ENCODE results near the gene MASP1. TPM values are rescaled to one million over a fixed set of nuclear protein-coding genes. Genes with fewer than 3 reads are reported as not detected.
"Not testable (repeated sequence)": the region's sequence is repeated elsewhere in the genome, so short reads cannot be mapped to it uniquely, and the experiment has no call there.

MASP1 gene
- total RNA-seq, 1 donor from 2014 or later: 16.4 TPM

GRCh38 chr3:187265461-187265955 lies 26.0 kb downstream of the MASP1 start:
- no peak for DNase-seq (ENCODE audit: low spot score)

DNA sequence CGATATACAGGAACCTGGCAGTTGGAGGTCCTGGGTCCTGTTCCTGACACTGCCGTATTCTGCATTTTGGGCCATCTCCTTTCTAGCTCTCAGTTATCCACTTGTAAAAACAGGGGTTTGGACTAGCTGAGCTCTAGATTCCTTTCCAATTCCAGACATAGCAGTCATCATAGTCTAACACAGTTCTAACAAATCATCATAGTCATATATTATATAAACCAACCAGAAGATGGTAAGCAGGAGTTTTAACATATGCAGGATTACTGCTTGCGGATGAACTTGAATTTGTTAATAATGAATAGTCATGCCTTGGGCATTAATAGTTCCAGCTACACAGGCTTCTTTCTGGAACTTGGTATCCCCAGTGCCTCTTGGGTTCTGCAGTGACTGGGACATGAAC lies 26.6 kb downstream of the MASP1 start:
- DNase-seq (ENCODE audit: low spot score): no peak

GRCh38 chr3:187264021-187264420 lies 27.5 kb downstream of the MASP1 start:
- no peak for DNase-seq (ENCODE audit: low spot score)

DNA sequence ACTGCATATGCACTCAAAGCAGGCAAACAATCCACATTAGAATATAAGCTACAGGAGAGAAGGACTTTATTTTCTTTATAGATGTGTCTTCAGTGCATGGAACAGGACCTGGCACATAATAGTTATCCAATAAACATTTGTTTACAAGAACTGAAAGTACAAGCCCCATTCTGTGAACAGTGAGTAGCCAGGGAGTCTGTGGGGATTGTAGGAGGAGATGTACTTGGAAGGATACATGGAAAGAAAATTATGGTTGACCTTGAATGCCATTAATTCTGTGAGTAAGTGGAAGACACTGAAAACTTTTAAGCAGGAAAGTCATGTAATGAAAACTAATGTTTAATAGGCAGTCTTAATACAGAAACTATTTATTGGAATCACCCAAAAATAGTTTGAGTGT lies 28.3 kb downstream of the MASP1 start:
- DNase-seq (ENCODE audit: low spot score): no peak

DNA sequence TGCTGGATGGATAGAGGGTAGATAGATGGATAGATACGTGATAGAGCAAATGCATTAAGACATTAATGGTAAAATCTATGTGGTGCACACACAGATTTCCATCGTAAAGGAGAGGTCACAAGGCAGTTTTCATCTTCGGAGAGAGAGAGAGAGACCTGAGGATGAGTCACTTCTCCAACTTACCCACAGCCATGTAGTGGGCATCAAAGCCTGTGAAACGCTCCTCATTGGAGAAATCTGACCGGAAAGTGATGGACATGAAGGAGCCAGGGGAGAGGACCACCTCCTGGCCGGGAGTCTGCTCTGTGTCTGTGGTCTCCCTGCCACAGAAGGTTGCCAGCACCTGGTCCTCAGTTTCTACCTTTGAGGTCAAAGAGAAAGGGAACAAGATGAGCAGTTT lies 29.2 kb downstream of the MASP1 start:
- DNase-seq (ENCODE audit: low spot score): no peak

- no peak for DNase-seq (ENCODE audit: low spot score)
Measured at GRCh38 chr3:187261541-187261969, 30.0 kb downstream of the MASP1 start.

DNA sequence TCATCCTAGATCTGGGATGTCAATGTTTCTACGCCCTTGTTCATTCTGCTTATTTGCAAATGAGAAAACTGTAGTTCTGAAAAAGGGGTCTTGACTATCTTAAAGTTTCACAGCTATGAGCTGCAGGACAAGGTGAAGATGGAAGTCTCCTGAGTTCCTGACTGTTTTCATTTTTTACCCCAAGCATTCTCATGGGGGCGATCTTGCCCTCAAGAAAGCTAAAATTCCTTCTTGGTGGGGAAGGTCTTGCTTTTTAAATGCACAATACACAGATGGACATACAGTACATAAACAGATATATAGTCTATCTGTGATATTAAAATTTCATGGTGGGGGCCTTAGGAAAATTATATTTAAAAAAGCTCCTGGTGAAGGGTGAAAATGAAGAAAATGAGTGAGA lies 32.4 kb downstream of the MASP1 start:
- no peak for DNase-seq (ENCODE audit: low spot score)

DNA sequence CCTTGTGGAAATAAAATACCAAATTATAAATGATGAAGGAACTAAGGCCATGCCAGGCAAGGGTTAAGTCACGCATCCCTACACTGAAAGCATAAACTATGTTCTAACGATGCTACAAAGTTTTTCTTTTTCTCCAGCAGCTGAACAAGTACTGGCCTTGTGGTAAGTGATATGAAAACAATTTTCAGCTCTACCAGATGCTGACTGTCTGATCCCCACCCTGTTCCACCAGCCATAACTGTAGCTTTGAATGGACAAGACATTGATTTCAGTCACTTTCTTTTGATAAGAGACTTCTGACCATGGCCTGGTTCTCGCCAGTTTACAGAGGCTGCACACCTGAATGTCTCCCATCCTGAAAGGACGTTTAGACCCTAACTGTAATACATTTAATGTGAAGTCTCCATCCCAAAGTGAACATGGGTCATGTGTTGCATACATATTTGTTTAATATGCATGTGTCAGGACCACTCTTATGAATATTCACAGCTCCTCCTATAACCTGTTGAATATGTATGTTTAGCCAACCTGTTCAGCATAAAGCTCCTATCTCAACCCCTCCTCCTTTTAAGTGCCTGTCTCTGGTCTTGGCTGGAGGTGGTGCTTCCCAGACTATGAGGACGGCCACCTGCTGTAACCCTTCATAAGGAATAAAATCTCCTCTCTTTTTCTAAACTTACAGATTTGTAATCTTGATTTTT lies 33.4 kb downstream of the MASP1 start:
- DNase-seq (ENCODE audit: low spot score): no peak

DNA sequence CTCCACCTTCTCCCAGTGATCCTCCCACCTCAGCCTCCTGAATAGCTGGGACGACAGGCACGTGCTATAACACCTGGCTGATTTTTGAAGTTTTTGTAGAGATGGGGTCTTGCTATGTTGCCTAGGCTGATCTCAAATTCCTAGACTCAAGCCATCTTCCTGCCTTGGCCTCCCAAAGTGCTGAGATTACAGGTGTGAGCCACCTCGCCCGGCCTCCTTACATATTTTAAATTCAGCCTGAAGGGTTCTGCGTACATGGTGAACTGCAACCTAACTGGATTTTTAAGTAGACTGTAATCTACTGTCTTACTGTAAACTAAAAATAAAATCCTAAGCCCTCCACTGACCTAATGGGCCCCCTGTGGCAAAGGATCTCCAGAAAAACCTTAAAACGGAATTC lies 34.1 kb downstream of the MASP1 start:
- no peak for DNase-seq (ENCODE audit: low spot score)

- DNase-seq (ENCODE audit: low spot score): no peak
Measured at GRCh38 chr3:187256051-187256616, 35.4 kb downstream of the MASP1 start.

GRCh38 chr3:187255314-187255713 lies 36.2 kb downstream of the MASP1 start:
- DNase-seq (ENCODE audit: low spot score): no peak

DNA sequence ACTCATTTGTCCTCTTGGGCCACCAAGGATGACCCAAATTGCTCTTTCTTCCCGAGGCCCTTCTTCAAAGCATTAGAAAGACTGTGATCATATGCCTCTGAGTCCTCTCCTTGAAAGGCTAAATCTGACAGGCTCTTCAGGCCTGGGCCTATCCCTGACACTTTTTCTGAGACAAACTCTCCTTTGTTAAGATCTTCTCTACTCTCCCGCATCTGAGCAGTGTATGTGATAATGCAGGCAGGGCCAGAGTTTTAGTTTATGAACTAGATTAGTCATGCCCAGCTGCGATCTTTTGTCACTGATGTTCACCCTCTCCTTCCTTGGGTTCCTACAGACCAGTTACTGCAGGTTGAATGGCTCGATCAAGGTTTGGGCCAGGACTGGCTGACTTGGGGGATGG lies 39.2 kb downstream of the MASP1 start:
- no peak for DNase-seq (ENCODE audit: low spot score)

GRCh38 chr3:187251599-187251998 lies 39.9 kb downstream of the MASP1 start:
- no peak for DNase-seq (ENCODE audit: low spot score)

DNA sequence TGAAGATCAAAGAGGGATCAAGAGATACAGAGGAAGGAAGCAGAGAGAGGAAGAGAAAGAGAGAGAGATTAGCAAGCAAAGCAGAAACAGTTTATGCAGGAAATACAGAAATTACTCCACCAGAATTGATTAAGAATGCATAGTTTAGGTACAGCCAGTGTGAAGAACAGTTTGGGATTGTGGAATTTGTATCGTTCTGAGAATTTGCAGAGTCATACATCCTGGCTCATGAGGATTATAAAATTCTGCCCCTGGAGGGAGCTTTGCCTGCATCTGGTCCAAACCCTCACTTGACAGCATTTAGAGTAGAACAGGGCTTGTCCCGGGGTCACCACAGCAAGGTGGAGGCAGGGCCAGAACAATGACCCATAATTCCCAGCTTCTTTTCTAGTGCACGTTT lies 44.1 kb downstream of the MASP1 start:
- no peak for DNase-seq (ENCODE audit: low spot score)

DNA sequence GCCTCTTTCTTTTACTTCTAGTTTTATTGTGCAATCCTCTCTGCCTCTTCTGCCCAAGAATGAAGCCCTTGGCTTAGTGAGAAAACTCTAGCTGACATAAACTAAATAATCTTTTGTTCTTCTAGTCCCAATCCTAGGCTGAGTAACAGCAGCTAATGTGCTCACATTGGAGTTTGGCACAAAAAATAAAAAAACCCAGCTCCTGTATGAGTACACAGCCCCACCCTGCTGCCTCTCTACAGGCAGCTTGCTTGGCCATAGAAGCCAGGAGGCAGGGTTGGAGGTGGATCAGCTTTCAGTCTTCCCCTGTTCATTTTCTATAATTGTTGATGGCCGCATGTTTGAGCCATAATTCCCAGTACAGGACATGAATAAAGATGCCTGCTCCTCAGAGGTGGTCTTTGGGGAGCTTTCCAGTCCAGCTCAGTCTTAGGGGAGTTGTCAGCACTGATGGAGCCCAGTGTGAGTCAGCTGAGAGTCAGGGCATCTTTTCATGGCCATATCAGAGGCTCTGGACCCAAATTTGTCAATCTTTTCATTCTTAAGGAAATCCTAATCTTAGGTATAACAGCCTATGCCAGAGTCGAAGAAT lies 47.5 kb downstream of the MASP1 start:
- DNase-seq (ENCODE audit: low spot score): no peak

- DNase-seq (ENCODE audit: low spot score): no peak
Measured at GRCh38 chr3:187242900-187243299, 48.6 kb downstream of the MASP1 start.

DNA sequence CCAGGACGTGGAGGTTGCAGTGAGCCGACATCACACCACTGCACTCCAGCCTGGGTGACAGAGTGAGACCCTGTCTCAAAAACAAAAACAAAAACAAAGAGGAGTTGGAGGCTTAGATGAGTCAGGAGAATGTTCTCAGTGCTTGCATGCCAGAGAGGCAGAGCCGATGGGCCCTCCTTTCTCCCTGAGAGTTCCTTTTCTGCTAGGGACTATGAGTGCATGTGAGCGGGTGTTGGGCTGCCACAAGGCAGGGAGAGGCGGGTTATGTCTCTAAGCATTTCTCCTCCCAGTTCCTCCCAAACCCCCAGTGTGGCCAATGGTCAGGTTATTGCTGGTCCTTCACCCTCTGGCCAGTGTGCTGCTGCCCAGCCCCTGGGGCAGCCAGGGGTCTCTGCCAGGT lies 49.1 kb downstream of the MASP1 start:
- no peak for DNase-seq (ENCODE audit: low spot score)

DNA sequence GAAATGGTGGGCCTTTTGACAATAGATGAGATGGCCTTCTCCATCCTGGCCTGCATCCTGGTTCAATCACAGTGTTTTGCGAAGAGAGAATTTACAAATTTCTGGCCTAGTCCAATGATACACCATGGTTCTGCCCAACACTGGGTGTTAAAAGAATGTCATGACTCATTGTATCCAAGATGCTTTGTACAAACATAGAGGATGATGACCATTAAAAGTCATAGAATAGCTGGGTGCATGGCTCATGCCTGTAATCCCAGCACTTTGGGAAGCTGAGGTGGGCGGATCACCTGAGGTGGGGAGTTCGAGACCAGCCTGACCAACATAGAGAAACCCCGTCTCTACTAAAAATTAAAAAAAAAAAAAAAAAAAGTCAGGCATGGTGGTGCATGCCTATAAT lies 52.7 kb downstream of the MASP1 start:
- not testable (repeated sequence) for DNase-seq (ENCODE audit: low spot score)

- DNase-seq (ENCODE audit: low spot score): no peak
Measured at GRCh38 chr3:187238239-187238638, 53.3 kb downstream of the MASP1 start.

DNA sequence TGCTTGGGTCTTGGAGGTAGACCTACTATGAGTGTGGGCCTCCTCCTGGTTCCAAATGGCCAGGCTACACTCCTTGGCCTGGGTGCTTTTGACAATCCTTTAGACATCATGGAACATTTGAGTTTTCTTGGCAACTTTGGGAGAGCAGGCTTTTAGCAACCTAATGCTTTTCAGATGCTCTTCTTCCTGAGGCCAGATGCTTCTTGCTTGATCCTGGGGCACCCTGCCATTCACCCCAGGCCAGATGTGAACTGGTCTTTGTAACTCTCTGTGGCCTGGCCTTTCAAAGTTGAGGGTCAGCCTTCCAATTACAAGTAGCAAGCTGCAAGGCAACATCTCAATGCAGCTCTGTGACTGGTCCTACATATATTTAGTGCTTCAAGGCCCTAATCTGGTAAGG lies 53.8 kb downstream of the MASP1 start:
- DNase-seq (ENCODE audit: low spot score): no peak

DNA sequence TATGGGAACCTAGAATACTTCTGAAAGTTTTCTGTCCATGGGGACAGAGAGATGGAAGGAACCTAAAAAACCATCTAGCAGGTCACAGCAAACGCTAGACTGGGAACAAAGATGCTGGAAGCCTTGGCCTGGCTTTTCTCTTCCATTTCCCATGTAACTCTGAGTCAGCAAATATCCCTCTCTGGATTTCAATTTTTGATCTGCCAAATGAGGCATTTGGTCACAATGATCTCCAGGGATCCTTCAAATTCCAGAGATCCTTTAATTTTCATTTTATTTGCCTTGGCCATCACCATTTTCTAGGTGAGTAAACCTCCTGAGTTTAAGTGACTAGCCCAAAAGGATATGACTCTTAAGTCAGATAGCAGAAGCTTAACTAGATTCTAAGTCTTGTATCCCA lies 54.6 kb downstream of the MASP1 start:
- no peak for DNase-seq (ENCODE audit: low spot score)

GRCh38 chr3:187230011-187230410 lies 61.5 kb downstream of the MASP1 start:
- DNase-seq (ENCODE audit: low spot score): no peak

DNA sequence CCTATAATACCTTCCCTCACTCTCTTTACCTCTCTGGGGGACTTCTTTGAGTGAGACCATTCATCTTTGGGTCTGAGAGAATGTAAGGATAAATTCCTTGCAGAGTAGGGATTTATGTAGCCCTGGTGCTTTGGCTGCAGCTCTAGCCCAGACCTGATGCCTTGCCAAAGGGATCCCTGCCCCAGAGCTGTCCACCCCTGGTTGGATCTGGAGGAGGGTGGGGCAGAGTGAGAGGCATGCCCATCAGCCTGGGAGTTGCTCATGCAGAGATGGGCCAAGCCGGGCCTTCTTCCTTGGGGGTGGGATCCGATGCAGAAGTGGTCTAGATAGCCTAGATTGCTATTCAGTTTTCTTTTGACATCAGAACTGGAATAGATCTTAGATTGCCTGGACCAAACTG lies 62.8 kb downstream of the MASP1 start:
- DNase-seq (ENCODE audit: low spot score): no peak

All from ureter (tissue), 1 donor.